ENCODE results near the gene EXOC3. TPM values are rescaled to one million over a fixed set of nuclear protein-coding genes. Genes with fewer than 3 reads are reported as not detected.
A peak's percentile ranks its signal among the peaks of the same experiment; 100 is the strongest.

EXOC3 gene
- total RNA-seq, 1 donor from 2014 or later: 28.6 TPM

DNA sequence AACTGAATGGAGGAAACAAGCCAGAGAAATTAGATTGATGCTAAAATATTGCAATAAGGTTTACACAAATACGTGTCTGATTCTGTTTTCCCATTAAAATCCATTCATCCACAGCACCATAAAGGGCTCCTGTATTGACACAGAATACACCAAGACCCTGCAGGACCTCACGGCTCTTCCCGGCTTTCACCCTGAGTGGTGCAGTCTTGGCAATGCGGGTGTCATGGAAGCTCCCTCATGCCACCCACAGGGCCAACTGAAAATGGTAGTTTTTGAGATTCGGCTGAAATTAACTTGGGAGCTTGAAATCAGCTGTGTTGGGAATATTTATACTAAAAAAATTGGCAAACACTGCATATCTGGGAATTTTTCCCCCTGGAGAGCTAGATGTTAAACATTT is 17.3 kb upstream of the EXOC3 start:
- DNase-seq (ENCODE audit: low read depth in 2 of 2): peak in 1 of 2 donors; percentile 57

DNA sequence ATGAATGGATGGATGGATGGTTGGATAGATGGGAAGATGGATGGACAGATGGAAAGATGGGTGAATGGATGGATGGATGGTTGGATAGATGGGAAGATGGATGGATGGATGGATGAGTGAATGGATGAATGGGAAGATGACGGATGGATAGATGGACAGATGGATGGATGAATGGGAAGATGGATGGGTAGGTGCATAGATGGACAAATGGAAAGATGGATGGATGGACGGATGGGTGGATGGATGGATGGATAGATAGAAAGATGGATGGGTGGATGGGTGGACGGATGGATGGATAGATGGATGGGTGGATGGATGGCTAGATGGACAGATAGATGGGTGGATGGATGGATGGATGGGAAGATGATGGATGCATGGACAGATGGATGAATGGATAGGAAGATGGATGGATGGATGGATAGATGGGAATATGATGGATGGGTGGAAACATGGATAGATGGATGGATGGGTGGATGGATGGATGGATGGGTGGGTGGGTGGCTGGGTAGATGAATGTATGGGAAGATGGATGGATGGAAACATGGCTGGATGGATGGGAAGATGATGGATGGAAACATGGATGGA is 16.5 kb upstream of the EXOC3 start:
- DNase-seq (ENCODE audit: low read depth in 2 of 2): no peak

DNA sequence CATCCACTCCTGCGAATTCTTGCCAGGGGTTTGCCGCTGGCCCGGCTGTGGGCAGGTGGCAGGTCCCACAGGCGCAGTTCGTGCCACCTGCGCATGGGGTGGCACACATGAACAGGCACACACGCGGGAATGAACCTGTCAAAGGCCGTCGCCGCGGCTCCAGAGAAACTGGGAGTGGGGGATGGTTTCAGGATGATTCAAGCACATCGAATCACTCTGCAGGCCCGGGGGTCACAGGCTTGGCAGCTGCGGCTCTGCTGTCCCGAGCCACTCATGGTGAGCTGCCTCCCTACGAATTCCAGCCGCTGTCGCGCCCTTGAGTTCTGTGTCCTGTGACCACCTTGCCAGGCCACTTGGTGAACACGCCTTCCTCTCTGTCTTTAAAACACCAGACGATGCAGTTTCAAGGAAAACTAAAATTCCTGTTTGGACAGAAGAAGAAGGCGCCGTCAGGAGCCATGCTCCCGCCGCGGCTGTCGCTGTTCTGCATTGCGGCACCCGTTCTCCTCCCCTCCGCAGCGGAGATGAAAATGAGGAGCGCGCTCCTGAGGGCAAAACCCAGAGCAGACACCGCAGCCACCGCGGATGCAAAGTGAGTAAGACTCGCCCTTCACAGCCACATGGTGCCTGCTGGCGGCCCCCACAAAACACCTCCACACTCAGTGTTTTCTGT is 15.4 kb upstream of the EXOC3 start:
- DNase-seq (ENCODE audit: low read depth in 2 of 2): no peak

DNA sequence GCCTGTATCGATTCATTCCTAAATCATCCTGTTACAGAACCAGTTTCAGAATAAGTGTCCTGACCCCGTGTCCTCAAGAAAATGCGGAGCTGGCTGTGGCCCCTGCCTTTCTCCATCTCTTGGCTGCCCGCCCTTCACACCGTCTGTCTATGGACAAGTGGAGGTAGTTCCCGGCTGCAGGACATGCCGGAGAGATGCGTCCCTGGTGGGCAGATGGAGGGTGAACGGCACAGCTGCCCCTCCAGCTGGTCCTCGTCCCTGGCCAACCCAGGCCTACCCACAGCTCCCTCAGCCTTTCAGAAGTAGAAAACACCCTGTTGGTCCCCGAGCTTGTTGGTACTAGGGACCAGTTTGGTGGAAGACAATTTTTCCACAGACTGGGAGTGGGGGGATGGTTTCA is 14.8 kb upstream of the EXOC3 start:
- DNase-seq (ENCODE audit: low read depth in 2 of 2): no peak

DNA sequence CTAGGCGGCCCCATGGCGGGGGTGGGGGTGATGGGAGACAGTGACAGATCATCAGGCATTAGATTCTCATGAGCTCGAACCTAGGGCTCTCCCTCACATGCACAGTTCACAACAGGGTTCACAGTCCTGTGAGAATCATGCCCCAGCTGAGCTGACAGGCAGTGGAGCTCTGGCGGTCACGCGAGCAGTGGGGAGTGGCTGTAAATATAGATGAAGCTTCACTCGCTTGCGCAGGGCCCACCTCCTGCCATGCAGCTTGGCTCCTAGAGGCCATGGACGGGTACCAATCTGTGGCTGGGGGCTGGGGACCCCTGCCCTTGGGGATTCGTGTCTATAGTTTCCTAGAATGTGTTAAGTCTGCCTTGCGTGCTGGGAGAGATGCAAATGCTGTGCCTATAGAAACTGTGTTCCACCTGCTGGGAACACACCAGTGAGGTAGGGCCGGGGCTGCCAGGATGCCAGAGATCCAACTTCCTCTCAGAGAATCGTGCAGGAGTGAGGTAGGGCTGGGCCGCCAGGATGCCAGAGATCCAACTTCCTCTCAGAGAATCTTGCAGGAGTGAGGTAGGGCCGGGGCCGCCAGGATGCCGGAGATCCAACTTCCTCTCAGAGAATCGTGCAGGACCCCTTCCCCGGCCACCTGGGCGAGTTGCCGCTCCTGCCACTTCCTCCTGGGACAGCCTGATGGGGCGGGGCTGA is 14.1 kb upstream of the EXOC3 start:
- DNase-seq (ENCODE audit: low read depth in 2 of 2): no peak

DNA sequence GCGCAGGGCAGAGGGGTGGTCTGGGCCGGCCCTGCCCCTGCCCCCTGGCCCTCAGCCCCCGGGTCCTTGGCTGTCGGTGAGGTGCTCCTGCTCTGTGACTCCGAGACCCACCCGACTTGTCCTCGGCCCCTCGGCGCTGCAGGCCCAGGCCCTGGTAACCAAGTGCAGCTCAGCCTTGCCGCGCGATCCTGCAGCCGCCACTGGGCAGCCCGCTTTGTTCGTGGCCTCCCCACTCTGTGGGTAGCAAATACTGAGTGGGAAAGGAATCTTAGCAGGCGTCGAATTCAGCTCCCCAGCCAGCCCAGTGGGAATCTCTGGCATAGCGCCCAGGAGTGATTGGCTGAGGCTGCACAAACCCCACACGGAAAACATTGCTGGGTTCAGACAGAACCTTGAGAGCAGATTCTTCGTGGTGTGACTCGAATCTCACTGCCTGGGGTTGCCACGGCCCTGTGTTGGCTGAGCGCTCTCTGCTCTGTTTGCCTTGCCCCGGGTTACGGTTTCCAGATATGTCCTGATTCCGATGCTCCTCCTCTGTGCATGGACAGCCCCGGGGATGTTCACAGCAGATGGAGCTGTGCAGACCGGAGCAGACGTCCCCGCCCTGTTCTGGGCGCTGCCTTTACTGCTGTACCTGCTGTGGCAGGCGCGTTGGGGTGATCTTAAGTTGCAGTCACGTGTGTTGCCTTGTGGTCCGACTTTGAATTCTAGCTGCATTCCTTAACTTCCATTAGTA is 13.4 kb upstream of the EXOC3 start:
- no peak for DNase-seq (ENCODE audit: low read depth in 2 of 2)

DNA sequence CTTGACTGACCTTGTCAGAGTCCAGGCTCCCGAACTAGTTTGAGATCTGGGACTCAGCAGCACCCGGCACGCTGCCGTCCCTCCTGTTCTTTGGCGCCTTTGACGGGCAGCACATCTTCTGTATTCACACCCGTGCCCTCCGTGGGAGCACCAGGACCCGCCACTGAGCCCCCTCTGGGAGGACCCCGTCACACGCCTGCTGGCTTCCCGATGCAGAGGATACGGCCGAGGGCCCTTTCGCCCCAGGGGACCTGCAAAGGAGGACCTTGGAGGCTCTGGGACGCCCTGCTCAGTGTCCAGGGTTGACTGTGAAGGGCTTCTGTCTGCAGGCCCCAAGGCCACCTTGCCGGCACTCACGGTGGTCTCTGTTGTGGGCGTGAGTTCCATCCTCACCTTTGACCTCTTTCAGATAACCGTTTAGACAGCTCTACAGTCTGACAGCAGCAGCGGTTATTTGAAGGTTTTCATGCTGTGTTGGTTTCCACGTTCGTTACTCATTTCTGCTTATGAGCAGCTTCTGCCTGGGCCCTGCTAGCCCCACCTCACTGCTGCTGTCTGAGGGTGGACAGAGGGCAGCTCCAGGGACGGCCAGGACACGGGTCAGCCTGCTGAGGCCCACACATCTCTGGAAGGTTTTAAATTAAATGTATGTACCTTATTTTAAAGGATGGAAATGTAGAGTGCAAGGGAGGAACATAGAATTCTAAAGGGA is 12.6 kb upstream of the EXOC3 start:
- DNase-seq (ENCODE audit: low read depth in 2 of 2): no peak

DNA sequence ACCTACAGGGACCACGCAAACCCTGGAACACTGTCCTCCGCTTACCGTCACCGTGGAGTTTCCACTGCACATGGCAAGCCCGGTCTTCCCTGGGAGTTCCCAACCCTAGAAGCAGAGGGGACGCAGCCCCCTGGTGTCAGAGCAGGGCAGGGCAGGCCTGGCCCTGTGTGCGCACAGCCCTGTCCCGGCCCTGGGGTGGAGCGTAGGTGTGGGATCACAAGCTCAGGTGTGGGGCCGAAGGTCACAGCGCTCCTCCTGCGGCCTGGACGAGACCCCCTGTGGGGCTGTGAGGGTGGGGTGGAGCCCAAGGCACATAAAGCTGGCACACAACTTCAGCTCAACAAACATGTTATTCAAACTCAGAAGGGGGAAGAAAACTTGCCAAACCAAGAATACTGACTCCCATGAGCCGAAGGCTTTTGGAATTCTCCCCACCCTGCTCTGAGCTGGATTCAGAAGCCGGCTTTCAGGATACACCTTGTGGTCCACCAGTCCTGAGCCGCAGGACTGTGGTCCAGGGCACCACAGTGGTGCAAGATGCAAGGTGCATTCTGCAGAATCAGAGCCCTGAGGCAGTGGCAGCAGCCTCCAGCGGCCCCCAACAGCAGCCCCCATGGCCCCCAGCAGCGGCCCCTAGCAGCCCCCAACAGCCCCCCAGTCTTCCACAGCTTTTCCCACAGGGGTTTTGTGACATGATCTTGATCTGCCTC is 11.8 kb upstream of the EXOC3 start:
- DNase-seq (ENCODE audit: low read depth in 2 of 2): peak; percentile 38 to 69

DNA sequence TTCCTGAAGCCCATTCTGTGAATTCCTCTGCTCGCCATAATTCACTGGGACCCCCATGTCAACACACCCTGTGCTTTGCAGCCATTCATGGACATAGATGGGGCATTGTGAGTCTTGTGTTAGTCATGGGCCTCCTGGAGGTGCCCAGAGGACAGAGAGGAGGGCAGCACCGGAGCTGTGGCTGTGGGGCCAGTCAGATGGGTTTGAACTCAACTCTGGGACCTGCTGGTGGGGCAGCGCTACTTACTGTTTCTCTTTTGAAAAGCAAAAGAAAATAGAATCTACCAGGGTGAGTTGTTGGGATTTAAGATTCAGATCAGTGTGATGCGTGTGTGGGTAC is 11.3 kb upstream of the EXOC3 start:
- DNase-seq (ENCODE audit: low read depth in 2 of 2): no peak

DNA sequence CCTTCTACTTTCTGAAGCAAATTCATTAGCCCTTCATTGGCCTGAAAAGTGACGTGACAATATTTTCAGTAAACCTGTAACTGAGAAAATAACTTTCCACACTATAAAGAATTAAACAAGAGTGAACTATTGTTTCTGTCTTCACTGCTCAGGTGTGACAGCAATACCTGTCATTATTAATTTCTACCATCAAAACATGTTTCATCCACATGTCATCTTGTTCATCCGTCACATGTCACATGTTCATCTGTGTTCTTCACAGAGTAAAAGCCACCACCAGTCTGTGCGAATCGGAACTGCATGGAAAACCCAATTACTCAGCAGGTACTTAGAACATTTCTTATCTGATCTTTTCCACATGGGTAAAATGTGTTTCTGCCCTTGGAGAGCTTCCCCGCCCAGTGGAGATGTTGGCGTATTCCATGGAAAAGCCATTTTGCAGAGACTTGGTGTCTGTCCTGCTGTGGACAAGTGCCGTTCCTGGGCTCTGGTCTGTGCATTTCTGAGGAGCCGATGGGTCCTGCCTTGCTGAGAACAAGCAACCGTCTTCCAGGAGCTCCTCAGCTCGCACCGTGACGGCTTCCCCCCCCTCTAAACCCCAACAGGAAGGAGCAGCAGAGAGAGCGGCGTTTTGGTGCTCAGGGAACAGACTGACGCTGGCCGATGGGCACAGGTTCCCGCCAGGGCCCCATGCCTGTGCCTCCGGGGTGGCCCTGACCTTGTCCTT is 10.6 kb upstream of the EXOC3 start:
- DNase-seq (ENCODE audit: low read depth in 2 of 2): no peak

DNA sequence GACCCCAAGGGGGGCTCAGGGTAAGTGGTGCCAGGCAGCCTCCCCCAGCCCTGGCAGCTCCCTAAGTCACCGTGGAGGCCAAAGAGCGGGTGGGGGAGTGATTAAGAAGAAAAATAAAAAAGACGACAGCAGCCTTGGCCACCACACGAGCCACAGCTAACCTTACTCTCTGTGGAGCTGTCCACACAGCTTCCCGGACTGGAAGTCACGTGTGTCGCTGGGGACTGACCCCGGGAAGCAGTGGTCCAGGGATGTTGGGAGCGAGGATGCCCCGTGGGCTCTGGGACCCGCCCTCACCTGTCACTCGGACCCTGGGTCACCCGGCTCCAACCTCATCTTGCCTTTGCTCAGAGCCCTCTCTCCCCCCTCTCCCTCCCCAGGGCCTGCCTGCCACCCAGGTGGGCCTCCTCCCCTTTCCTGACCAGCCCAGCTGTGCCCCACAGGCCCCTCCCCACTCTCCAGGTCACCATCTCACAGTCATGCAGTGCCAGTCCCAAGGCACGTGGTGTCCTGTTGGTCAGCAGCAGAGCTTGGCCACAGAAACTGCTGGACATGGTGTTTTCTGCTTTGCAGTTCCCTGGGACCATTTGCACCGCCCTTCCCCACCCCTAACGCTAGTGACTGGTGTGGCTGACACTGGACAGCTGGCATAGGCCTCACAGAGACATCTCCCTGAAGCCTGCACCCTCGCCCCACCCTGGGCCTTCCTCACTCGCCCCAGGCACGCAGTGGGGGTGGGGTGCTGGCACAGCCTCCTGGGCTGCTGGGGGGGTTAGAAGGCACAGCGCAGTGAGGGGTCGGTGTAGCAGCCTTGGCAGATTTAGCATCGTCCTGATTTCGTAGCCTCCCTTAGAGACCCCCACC is 9.8 kb upstream of the EXOC3 start:
- DNase-seq (ENCODE audit: low read depth in 2 of 2): no peak

DNA sequence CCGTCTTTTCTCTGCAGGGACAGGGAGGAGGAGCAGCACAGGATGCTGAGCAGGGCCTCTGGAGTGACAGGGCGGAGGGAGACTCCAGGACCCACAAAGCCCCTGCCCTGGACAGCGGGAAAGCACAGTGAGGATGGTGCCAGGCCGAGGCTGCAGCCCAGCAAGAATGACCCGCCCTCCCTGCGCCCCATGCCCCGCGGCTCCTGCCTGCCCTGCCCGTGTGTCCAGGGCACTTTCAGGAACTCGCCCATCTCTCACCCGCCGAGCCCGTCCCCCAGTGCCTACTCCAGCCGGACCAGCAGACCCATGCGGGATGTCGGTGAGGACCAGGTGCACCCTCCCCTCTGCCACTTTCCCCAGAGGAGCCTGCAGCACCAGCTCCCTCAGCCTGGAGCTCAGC is 9.1 kb upstream of the EXOC3 start:
- no peak for DNase-seq (ENCODE audit: low read depth in 2 of 2)

DNA sequence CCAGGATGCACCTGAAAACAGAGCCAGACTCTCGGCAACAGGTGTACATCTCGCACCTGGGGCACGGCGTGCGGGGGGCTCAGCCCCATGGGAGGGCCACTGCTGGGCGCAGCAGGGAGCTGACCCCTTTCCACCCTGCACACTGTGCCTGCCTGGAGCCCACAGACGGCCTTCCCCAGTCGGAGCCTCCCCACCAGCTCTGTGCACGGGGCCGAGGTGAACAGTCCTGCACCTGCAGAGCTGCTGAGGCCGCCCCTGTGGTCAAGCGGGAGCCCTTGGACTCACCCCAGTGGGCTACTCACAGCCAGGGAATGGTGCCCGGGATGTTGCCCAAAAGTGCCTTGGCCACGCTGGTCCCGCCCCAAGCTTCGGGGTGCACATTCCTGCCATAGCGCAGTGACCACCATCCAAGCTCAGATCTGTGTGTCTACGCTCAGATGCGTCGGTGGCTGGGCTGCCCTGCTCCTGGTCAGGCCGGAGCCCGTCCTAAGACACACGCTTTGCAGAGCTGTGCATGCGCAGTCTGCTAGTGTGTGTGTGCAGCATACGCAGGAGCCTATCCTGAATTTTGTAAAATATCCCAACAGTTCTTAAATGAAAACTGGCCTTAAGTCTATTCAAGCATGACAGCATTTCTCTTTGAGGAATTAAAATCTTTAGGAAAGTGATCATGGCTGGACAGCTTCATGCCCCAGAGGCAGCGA is 8.4 kb upstream of the EXOC3 start:
- no peak for DNase-seq (ENCODE audit: low read depth in 2 of 2)

DNA sequence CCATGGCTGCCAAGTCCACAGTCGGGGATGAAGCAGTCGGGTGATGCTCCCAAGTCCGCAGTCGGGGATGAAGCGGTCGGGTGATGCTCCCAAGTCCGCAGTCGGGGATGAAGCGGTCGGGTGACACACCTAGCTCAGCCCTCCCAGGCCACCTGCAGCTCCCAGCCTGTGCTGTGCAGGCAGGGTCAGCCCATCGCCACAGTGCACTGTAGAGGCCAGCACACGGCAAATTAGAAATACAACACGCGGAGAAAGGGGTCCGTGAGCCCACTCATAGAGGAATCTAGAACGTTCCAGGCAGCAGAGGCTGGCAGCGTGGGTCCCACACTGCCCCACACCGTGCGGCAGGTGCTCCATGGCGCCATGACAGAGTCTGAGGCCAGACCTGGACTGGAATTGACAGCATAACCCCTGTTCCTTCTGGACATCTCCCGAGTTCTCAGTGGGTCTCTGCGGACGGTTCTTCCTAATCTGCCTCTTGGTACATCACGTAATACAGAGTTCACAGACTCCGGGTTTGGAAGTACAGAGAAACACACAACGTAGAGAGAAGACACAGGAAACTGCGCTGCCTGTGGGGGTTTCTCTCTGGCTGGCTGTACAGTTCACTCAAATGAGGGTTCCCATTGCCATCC is 7.7 kb upstream of the EXOC3 start:
- DNase-seq (ENCODE audit: low read depth in 2 of 2): no peak

DNA sequence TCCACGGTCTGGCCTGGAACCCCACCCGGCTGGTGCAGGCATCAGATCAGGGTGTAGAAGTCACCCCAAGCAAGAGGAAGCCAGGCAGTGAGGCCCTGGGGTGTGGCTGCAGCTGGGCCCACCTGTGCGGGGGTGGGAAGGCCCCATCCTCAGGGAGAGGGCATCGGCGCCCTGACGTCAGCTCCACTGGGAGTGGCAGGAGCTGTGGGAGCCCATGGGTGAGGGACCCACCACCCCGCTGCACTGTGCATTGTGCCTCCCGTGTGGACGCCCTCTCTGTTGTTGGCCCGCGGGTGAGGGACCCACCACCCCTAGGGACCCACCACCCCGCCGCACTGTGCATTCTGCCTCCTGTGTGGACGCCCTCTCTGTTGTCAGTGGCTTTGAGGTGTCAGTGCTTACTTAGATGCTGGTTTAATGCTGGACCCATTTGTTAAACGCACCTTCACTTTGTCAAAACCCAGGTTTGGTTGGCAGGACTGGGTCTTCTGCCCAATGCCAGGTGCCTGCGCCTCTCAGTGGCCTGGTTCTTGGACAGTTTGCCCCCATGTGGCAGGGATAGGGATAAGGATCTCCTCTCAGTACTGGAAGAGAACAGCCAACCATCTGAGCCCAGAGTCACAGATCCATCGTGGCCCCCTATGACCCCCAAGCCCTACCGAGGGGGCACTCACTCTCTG is 6.9 kb upstream of the EXOC3 start:
- DNase-seq (ENCODE audit: low read depth in 2 of 2): peak in 1 of 2 donors; percentile 36

DNA sequence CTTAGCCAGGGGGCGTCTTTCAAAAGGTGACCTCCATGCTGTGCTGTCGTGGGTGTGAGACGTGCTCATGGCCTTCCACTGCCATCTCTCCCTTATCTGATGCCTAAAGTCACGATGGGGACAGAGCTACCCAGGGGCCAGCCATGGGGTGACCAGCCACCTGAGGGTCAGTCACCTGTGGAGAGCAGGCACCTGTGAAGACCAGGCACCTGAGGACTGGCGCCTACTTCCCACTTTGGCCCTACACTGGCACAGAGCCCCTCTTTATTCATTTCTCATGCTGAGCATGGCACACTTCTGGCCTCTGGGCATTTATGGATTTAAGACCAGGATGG is 6.4 kb upstream of the EXOC3 start:
- no peak for DNase-seq (ENCODE audit: low read depth in 2 of 2)

DNA sequence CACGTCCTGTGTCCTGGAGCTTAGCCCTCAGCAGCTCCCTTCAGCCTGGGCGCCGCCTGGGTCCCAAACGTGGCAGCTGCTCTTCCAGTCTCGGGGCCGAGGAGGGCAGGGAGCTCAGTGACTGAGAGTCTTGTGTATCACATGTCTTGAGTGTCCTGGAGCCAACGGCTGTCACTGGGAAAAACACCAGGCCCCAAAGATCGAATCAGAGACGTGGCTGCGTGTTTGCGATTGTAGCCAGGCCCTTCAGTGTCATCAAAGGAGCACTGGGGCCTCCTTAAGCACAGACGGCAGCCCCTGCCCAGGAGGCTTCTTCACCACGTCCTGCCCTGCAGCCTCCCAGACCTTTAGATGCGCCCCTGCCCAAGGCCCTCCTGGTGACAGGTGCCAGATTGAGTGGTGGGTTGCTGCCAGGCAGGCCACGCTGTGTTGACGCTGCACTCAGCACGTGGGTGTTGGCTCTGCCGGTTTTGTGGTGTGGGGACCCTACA is 5.7 kb upstream of the EXOC3 start:
- DNase-seq (ENCODE audit: low read depth in 2 of 2): no peak

DNA sequence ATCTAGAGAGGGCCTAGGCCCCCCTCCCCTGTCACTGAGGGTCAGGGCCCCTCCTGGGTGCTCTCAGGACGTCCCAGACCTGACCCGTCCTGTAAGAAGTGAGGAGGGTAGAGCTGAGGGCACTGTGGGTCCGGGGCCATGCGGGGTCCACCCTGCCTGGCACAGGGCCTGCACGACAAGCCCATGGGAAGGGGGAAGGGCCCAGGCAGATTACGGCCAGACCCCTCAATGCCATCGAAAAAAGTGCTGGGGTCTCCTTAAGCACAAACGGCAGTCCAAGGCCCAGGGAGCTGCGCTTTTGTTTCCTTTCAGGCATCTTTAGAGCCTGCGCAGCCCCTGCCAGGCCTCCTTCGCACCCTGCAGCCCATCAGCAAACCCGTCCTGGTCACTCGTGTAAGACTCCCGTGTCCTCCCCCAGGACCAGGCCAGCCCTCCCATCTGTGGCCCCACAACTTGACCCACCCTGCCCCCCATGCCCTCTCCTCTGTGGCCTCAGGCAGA is 4.4 kb upstream of the EXOC3 start:
- DNase-seq (ENCODE audit: low read depth in 2 of 2): no peak

Data from dermis microvascular lymphatic vessel endothelial cell (primary cell).